HEK293 (cell line): ENCODE measurements around the gene C1orf35.

Experiments
- HOXC10 ChIP-seq: sonication (generic); formaldehyde crosslinking; IDR thresholded peaks from 2 replicates; pipeline ENCODE4 v1.8.1; 2023; ENCODE audit warnings: mild to moderate bottlenecking, missing genetic modification reagents
- OVOL3 ChIP-seq: fragments of 450-650 bp; formaldehyde crosslinking; IDR thresholded peaks from 2 replicates; pipeline ENCODE4 v1.5.1; 2016; ENCODE audit warnings: missing biosample characterization, missing genetic modification characterization
- PRDM10 ChIP-seq: fragments of 450-650 bp; formaldehyde crosslinking; IDR thresholded peaks from 2 replicates; pipeline ENCODE4 v1.5.1; 2016; ENCODE audit warnings: missing biosample characterization, missing genetic modification characterization
- REST ChIP-seq: fragments of 450-650 bp; formaldehyde crosslinking; IDR thresholded peaks from 2 replicates; pipeline ENCODE4 v1.5.1; 2016; ENCODE audit warnings: missing biosample characterization, missing genetic modification characterization
- TCF7L2 ChIP-seq: IDR thresholded peaks from 2 replicates; pipeline ENCODE4 v1.6.1; 2011; ENCODE audit warnings: low read depth, mild to moderate bottlenecking, inconsistent platforms, low read length, moderate library complexity, borderline replicate concordance
- TSHZ1 ChIP-seq: fragments of 450-650 bp; formaldehyde crosslinking; IDR thresholded peaks from 2 replicates; pipeline ENCODE4 v1.5.1; 2016; ENCODE audit warnings: missing biosample characterization, missing genetic modification characterization, borderline replicate concordance
- ZBTB11 ChIP-seq: fragments of 450-650 bp; formaldehyde crosslinking; conservative IDR thresholded peaks from 2 replicates; pipeline ENCODE4 v1.5.1; 2016; ENCODE audit warnings: low read depth, missing biosample characterization, missing genetic modification characterization
- ZBTB44 ChIP-seq: fragments of 450-650 bp; IDR thresholded peaks from 2 replicates; pipeline ENCODE4 v1.5.1; 2018; ENCODE audit warnings: missing biosample characterization, mild to moderate bottlenecking, missing genetic modification characterization
- ZFHX2 ChIP-seq: fragments of 450-650 bp; formaldehyde crosslinking; conservative IDR thresholded peaks from 2 replicates; pipeline ENCODE4 v1.5.1; 2016; ENCODE audit warnings: missing biosample characterization, missing genetic modification characterization
- ZNF140 ChIP-seq: fragments of 450-650 bp; formaldehyde crosslinking; IDR thresholded peaks from 2 replicates; pipeline ENCODE4 v1.5.1; 2016; ENCODE audit warnings: missing biosample characterization, missing genetic modification characterization
- ZNF223 ChIP-seq: fragments of 450-650 bp; formaldehyde crosslinking; IDR thresholded peaks from 2 replicates; pipeline ENCODE4 v1.5.1; 2016; ENCODE audit warnings: missing biosample characterization, missing genetic modification characterization
- ZNF324 ChIP-seq: fragments of 450-650 bp; formaldehyde crosslinking; IDR thresholded peaks from 2 replicates; pipeline ENCODE4 v1.5.1; 2016; ENCODE audit warnings: missing biosample characterization, missing genetic modification characterization
- ZNF398 ChIP-seq: fragments of 450-650 bp; formaldehyde crosslinking; IDR thresholded peaks from 2 replicates; pipeline ENCODE4 v1.5.1; 2017; ENCODE audit warnings: missing biosample characterization, missing genetic modification characterization
- ZNF501 ChIP-seq: fragments of 450-650 bp; formaldehyde crosslinking; IDR thresholded peaks from 2 replicates; pipeline ENCODE4 v1.5.1; 2016; ENCODE audit warnings: missing biosample characterization, missing genetic modification characterization
- ZNF692 ChIP-seq: fragments of 450-650 bp; formaldehyde crosslinking; IDR thresholded peaks from 2 replicates; pipeline ENCODE4 v1.5.1; 2016; ENCODE audit warnings: missing biosample characterization, missing genetic modification characterization
- ZNF768 ChIP-seq: fragments of 450-650 bp; formaldehyde crosslinking; IDR thresholded peaks from 2 replicates; pipeline ENCODE4 v1.5.1; 2018; ENCODE audit warnings: missing biosample characterization, mild to moderate bottlenecking, missing genetic modification characterization
- ZNF792 ChIP-seq: fragments of 450-650 bp; formaldehyde crosslinking; IDR thresholded peaks from 2 replicates; pipeline ENCODE4 v1.5.1; 2016; ENCODE audit warnings: missing biosample characterization, missing genetic modification characterization

C1orf35 gene

GRCh38 chr1:228139931-228140723 lies 37.0 kb upstream of the C1orf35 start, which contains the start of gene GUK1 (continued):
- TF ChIP-seq ZNF792 (tag by site-specific recombination) (peak; percentile 86), ZNF501 (peak; percentile 74; the same call in 1 of the 2 replicates), ZNF768 (tag by site-specific recombination) (no peak; the same call in 1 of the 2 replicates), TSHZ1 (tag by site-specific recombination) (peak; percentile 81), ZBTB11 (peak; percentile 93), PRDM10 (tag by site-specific recombination) (peak; percentile 74), OVOL3 (tag by site-specific recombination) (0 out of 2 replicates have a peak, but pooled peaks have one; percentile 39), ZBTB44 (tag by site-specific recombination) (peak; percentile 70; the same call in 1 of the 2 replicates), REST (peak; percentile 52; the same call in 1 of the 2 replicates), ZFHX2 (tag by site-specific recombination) (peak; percentile 100), ZNF140 (tag by site-specific recombination) (no peak), ZNF223 (tag by site-specific recombination) (peak; percentile 81; the same call in 1 of the 2 replicates), ZNF692 (peak; percentile 99), HOXC10 (0 out of 2 replicates have a peak, but pooled peaks have one; percentile 34), TCF7L2 (peak; percentile 97; the same call in 1 of the 2 replicates), ZNF398 (tag by site-specific recombination) (peak; percentile 50; the same call in 1 of the 2 replicates), ZNF324 (tag by site-specific recombination) (peak; percentile 63)
